GM11168 (cell line): ENCODE data around the gene SULT1C4.
"Not testable (repeated sequence)": the region's sequence is repeated elsewhere in the genome, so short reads cannot be mapped to it uniquely, and the experiment has no call there.

Experiments
- in situ Hi-C: fragments of 300-500 bp; cut with MboI; formaldehyde crosslinking; loops from one replicate; pipeline ENCODE4 v1.12.0; 2022; ENCODE audit warnings: low sequenced_read_pairs; ENCODE audit not compliant: unreplicated experiment

Gene SULT1C4

DNA sequence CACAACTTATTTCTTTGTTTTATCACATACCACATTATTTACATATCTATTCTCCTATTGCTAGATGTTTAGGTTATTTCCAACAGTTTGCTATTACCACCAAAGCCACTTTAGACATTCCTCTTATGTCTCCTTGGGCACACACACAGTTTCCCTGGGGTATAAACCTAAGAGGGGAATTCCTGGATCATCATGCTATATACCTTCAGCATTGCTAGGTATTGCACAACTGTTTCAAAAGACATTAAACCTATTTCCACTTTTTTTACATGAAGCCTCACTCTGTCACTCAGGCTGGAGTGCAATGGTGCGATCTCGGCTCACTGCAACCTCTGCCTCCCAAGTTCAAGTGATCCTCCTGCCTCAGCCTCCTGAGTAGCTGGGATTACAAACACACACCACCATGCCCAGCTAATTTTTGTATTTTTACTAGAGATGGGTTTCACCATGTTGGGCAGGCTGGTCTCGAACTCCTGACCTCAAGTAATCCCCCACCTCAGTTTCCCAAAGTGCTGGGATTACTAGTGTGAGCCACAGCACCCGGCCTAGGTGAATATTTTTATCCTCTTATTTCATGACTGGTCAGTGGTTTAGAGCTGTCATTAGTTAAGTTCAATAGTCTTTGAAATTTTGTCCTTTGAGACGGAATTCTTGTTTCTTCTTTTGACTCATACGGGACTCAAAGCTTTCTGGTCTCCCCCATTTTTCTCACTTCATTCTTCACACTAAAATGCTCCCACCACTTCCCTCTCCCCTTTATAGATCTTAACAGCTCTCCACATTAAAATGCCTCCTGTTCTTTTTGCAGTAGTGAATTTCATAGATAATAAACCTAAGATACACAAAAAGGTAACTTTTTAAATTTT is 30.3 kb downstream of the SULT1C4 start:
- in situ Hi-C loops, result no loop called here

GRCh38 chr2:108409768-108410167 is 32.0 kb downstream of the SULT1C4 start:
- in situ Hi-C loops, result no loop called here

- in situ Hi-C loops, result no loop called here
Observed at GRCh38 chr2:108412995-108413710, 35.4 kb downstream of the SULT1C4 start.

- in situ Hi-C loops, result no loop called here
Observed at GRCh38 chr2:108413711-108414095, 35.9 kb downstream of the SULT1C4 start.

- in situ Hi-C loops, result no loop called here
Observed at GRCh38 chr2:108414256-108414876, 36.6 kb downstream of the SULT1C4 start.

DNA sequence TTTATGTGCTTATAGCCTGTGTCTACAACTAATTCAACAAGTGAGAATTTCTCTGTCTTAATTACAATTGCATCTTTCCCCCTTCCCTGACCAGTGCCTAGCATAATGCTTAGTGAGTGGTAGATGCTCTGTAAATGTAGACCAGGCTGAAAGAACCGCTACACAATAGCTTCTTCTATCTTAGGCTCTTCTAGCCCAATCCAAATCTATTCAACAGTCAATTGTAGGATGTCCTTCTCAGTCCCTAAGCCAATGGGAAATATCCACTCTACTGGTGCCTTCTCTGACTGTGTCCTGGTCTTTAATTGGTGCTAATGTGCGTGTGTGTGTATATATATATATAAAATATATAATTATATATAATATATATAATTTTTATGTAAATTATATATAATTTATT is 37.2 kb downstream of the SULT1C4 start:
- in situ Hi-C loops, result no loop called here

GRCh38 chr2:108417254-108417653 is 39.5 kb downstream of the SULT1C4 start:
- in situ Hi-C loops, result no loop called here

- in situ Hi-C loops, result no loop called here
Observed at GRCh38 chr2:108418416-108418815, 40.7 kb downstream of the SULT1C4 start.

DNA sequence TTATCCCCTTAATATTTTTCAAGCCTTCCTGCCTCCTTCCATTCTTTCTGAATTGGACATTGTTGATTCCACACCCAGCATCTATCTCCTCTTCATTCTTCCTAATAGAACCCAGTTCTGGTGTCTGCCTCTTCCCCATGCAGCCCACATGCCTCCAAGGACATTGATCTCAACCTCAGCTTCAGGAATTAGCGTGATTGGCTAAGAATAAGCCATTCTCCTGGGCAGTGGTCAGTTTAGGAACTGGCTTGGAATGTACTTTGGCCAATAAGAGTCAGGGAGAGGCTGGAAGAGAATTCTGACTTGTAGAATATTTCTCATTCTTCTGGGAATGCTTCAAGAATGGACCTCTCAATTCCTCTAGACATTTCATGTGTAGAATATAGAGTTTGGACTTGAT is 45.3 kb downstream of the SULT1C4 start:
- in situ Hi-C loops, result no loop called here

DNA sequence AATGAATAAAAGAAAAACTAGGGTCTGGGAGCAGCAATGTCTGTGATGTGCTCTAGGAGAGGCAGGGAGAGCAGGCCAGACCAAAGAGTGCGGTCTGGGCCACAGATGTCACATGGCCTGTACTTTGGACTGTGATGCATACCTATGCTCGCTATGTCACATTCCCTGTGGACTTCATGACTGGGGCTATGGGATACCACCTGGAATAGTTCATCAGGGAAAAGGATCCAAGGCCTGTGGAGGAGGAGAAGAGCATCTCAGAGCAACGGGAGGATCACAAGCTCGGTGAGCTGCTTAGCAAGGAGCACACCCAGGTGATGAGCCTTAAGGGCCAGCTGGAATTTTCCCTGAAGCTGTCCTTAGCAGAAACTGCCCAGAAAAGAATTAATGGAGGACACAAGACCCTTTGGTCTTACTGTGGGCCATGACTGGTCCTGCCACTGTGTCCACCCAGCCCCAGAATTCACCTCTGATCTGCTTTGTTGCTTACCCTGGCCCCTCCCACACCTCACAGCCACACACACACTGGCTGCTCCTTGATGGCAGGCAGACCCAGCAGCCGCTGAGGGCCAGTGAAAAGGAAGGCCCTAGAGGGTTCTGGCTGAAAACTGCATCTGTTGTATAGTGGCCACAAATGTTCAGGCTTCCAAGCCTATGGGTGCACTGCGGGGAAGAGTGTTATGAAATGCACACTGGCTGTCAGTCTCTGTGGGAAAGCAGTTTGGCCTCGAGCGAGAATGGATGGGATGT is 45.9 kb downstream of the SULT1C4 start:
- in situ Hi-C loops, result no loop called here

DNA sequence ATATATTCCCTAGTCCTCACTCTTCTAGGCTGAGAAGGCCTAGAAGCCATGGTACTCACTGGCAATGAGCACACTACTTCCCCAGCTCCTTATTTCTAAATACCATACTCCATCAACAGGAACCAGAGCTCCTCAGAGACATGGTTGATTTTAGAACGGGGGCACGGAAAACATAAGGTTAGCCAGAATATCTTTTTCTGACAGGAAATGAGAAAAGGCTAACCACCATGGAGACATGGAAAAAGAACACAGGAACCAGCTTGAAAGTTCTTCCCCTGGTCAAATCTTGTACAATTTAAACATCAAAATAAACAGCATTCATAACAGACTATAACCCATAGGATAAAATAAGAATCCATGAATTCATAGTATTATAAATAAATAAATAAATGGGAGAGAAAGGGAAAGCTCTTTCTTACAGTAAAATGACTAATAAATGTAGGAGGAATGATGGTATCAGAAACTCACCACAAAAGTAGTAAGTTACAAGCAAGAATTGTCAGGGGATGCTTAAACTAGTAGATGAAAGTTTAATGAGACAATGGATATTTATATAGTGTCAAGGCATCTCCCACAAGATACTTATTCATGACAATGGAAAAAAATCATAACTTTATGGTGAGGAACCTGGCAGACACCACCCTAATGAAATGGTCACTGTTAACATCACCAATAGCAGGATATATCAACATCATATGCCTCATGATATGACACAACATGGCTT is 50.7 kb downstream of the SULT1C4 start:
- in situ Hi-C loops, result no loop called here

GRCh38 chr2:108435578-108435977 is 57.8 kb downstream of the SULT1C4 start:
- in situ Hi-C loops, result not testable (repeated sequence)

DNA sequence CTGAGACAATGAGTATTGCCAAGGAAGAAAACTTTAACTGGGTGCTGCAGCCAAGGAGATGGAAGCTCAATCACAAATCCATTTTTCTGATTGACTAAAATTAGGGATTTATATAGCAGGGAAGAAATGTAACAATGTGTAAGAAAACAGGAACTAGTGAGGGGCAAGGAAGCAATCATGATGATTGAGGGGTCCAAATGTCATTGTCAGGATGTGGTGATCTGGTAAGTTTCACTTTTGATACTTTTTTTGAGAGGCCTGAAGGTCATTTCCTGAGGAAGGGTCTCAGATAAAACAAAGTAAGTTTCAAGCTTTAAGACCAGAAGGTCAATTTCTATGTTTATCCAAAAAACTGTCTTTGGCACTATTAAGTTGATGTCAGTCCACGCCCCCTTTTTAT is 59.2 kb downstream of the SULT1C4 start:
- in situ Hi-C loops, result no loop called here
